GM12878 (cell line): ENCODE results near the gene HOXB3. TPM values are rescaled to one million over a fixed set of nuclear protein-coding genes. Genes with fewer than 3 reads are reported as not detected.

Experiments
- ATAC-seq: fragments of 200-7000 bp; cut with Tn5 transposase; 3 replicates; pipeline ENCODE4 v1.9.1; 2020; ENCODE audit warnings: mild to moderate bottlenecking, moderate library complexity
- BruUV-seq: library from RNA; stranded (reverse); fragments of 400-500 nt; replicated peaks from 2 replicates; lab custom pipeline; 2021; lab: Mats Ljungman, UMichigan
- CTCF ChIA-PET: fragments of 300-600 bp; sonication (Branson Sonifier 250); formaldehyde crosslinking; extraction: SDS; loops from one replicate; lab custom pipeline; 2021; ENCODE audit warnings: inconsistent platforms; lab: Yijun Ruan, JAX
- POLR2A ChIA-PET: fragments of 350-600 bp; formaldehyde crosslinking; extraction: SDS; loops from one replicate; lab custom pipeline; 2021; ENCODE audit warnings: inconsistent platforms; lab: Charles Lee
- RAD21 ChIA-PET: fragments of 300-600 bp; sonication (Branson Sonifier 250); formaldehyde crosslinking; loops from one replicate; lab custom pipeline; 2023; ENCODE audit warnings: antibody characterized with exemption; ENCODE audit not compliant: unreplicated experiment; lab: Charles Lee
- SMC1A ChIA-PET: fragments of 300-600 bp; sonication (Branson Sonifier 250); formaldehyde crosslinking; loops from one replicate; lab custom pipeline; 2023; ENCODE audit not compliant: unreplicated experiment, uncharacterized antibody; lab: Charles Lee
- DNase-seq: peaks from one replicate; pipeline ENCODE4 v3.0.0-alpha.2; 2011; ENCODE audit warnings: low read depth, low spot score
- FAIRE-seq: peaks from 3 replicates; lab custom pipeline; 2011; peaks lifted over from hg19 to GRCh38; lab: Jason Lieb, UNC
- H2AFZ ChIP-seq: 2 replicates; pipeline ENCODE4 v1.6.0; 2011; ENCODE audit warnings: low read depth, low read length, control low read depth; ENCODE audit not compliant: control insufficient read depth
- H3K27ac ChIP-seq: 2 replicates; pipeline ENCODE4 v1.5.1; 2011; ENCODE audit warnings: control low read depth; ENCODE audit not compliant: control insufficient read depth, insufficient read depth
- H3K27me3 ChIP-seq, 2 experiments: replicated peaks in 1 of 2; 2 replicates each; pipeline versions ENCODE4 v1.6.0 to v1.6.1; 2011; ENCODE audit warnings: low read length in 1 of 2; ENCODE audit not compliant: control insufficient read depth in 2 of 2, insufficient read depth in 2 of 2
- H3K36me3 ChIP-seq, 2 experiments: 2 replicates each; pipeline ENCODE4 v1.5.1; 2011; ENCODE audit warnings: low read length in 1 of 2; ENCODE audit not compliant: control insufficient read depth in 2 of 2, insufficient read depth in 2 of 2
- H3K4me1 ChIP-seq: 2 replicates; pipeline ENCODE4 v1.6.1; 2011; ENCODE audit warnings: mild to moderate bottlenecking, low read length, moderate library complexity, mixed read lengths; ENCODE audit not compliant: control insufficient read depth, insufficient read depth
- H3K4me2 ChIP-seq: 2 replicates; pipeline ENCODE4 v1.6.0; 2011; ENCODE audit warnings: control low read depth; ENCODE audit not compliant: control insufficient read depth, insufficient read depth
- H3K4me3 ChIP-seq: fragments of 200-600 bp; sonication (generic); 2 replicates; pipeline ENCODE4 v1.5.1; 2016
- H3K79me2 ChIP-seq: 2 replicates; pipeline ENCODE4 v1.6.0; 2011; ENCODE audit warnings: low read length; ENCODE audit not compliant: control insufficient read depth, insufficient read depth
- H3K9ac ChIP-seq: 2 replicates; pipeline ENCODE4 v1.8.0; 2011; ENCODE audit warnings: low read length, control low read depth, mixed read lengths; ENCODE audit not compliant: control insufficient read depth, insufficient read depth
- H3K9me3 ChIP-seq: replicated peaks from 3 replicates; pipeline ENCODE4 v1.5.1; 2011; ENCODE audit warnings: mild to moderate bottlenecking, low read length; ENCODE audit not compliant: control insufficient read depth, insufficient read depth
- H4K20me1 ChIP-seq: 2 replicates; pipeline ENCODE4 v1.6.0; 2011; ENCODE audit not compliant: control insufficient read depth, insufficient read depth
- BCL3 ChIP-seq: IDR thresholded peaks from 2 replicates; pipeline ENCODE4 v1.6.1; 2011; ENCODE audit warnings: borderline replicate concordance, low read depth, mild to moderate bottlenecking, moderate library complexity, low read length; ENCODE audit not compliant: insufficient read depth, poor library complexity, severe bottlenecking
- BRCA1 ChIP-seq: IDR thresholded peaks from 2 replicates; pipeline ENCODE4 v1.6.1; 2011; ENCODE audit warnings: low read depth, low read length, improper control_type of control experiment
- CBX5 ChIP-seq: sonication (generic); IDR thresholded peaks from 2 replicates; pipeline ENCODE4 v1.6.1; 2016; ENCODE audit warnings: low read depth, moderate library complexity, mild to moderate bottlenecking, inconsistent platforms
- E4F1 ChIP-seq: fragments of 450-650 bp; IDR thresholded peaks from 2 replicates; pipeline ENCODE4 v1.6.1; 2018; ENCODE audit warnings: borderline replicate concordance, mild to moderate bottlenecking; ENCODE audit not compliant: partially characterized antibody
- EED ChIP-seq: sonication (generic); IDR thresholded peaks from 2 replicates; pipeline ENCODE4 v1.6.1; 2016; ENCODE audit warnings: antibody characterized with exemption, low read depth
- FOXK2 ChIP-seq: fragments of 450-650 bp; IDR thresholded peaks from 2 replicates; pipeline ENCODE4 v1.6.1; 2017; ENCODE audit warnings: mild to moderate bottlenecking, moderate library complexity
- KDM1A ChIP-seq: fragments of 200-600 bp; sonication (generic); IDR thresholded peaks from 2 replicates; pipeline ENCODE4 v1.6.1; 2016; ENCODE audit warnings: borderline replicate concordance
- MXI1 ChIP-seq: fragments of 150-350 bp; IDR thresholded peaks from 2 replicates; pipeline ENCODE4 v1.6.1; 2011; ENCODE audit warnings: low read depth, mild to moderate bottlenecking, inconsistent platforms, low read length, improper control_type of control experiment
- PRDM15 ChIP-seq: fragments of 450-650 bp; formaldehyde crosslinking; IDR thresholded peaks from 2 replicates; pipeline ENCODE4 v1.4.0; 2020; ENCODE audit warnings: mild to moderate bottlenecking, moderate library complexity
- RELA ChIP-seq: fragments of 450-650 bp; IDR thresholded peaks from 2 replicates; pipeline ENCODE4 v1.8.0; 2014; ENCODE audit warnings: borderline replicate concordance; ENCODE audit not compliant: partially characterized antibody
- STAT1 ChIP-seq: fragments of 450-650 bp; conservative IDR thresholded peaks from 2 replicates; pipeline ENCODE4 v1.6.1; 2014; ENCODE audit warnings: antibody characterized with exemption, mild to moderate bottlenecking
- YY1 ChIP-seq: IDR thresholded peaks from 2 replicates; pipeline ENCODE4 v1.6.1; 2011; ENCODE audit warnings: low read depth, mild to moderate bottlenecking, low read length
- ZNF274 ChIP-seq: IDR thresholded peaks from one replicate; pipeline ENCODE4 v1.8.0; 2011; ENCODE audit not compliant: insufficient read length, insufficient read depth
- ZNF384 ChIP-seq: IDR thresholded peaks from 2 replicates; pipeline ENCODE4 v1.6.1; 2012; ENCODE audit warnings: low read depth, mild to moderate bottlenecking, low read length, improper control_type of control experiment, borderline replicate concordance
- WGBS: methylation state at CpG from one replicate; pipeline ENCODE4 v1.1.6; 2016; ENCODE audit warnings: low lambda C conversion rate; ENCODE audit not compliant: insufficient replicate concordance, insufficient coverage; ENCODE audit errors: missing lambda C conversion rate; 5-methylcytosine and 5-hydroxymethylcytosine counted together
- in situ Hi-C: fragments of 300-500 bp; cut with MboI; formaldehyde crosslinking; loops from 9 replicates; pipeline ENCODE4 v1.14.3; 2018; ENCODE audit warnings: mixed read lengths
- intact Hi-C: fragments of 100-400 bp; cut with micrococcal nuclease; formaldehyde crosslinking; loops from one replicate; pipeline ENCODE4 v1.14.2; 2022; ENCODE audit not compliant: unreplicated experiment
- polyA plus RNA-seq, 11 experiments: library from polyadenylated mRNA; depleted of rRNA in 4 of 11; unstranded in 6 of 11; stranded (reverse) in 5 of 11; fragments of >200 nt; fragmentation: Nextera tagmentation in 4 of 11; fragmentation: Illumina TruSeq in 1 of 11; extraction: Ambion mirVana in 4 of 11; extraction: Trizol in 1 of 11; gene quantifications; 1 replicate in 1 of 11; 2 replicates in 10 of 11; pipeline versions ENCODE4 v1.2.1 to v1.2.3, GENCODE V29; 2011 to 2016; ENCODE audit warnings: inconsistent platforms in 2 of 11, missing spikeins in 2 of 11, low read depth in 1 of 11
- total RNA-seq, 4 experiments: library from RNA; depleted of rRNA in 3 of 4; stranded (reverse); fragments of >200 nt in 3 of 4; fragmentation: Illumina TruSeq in 1 of 4; extraction: Trizol in 1 of 4; gene quantifications; 2 replicates each; pipeline versions ENCODE4 v1.2.1 to v1.2.3, GENCODE V29; 2013 to 2021

The HOXB3 gene
- total and polyA plus RNA-seq, 10 of the 15 experiments (the other 5 are each of a cell fraction or from before 2014, with no cell fraction given), result 0.19 to 7.7 (median 2.9) TPM

- TF ChIP-seq BCL3 (no peak), ZNF384 (no peak)
Observed at GRCh38 chr17:48527547-48527932, 62.5 kb downstream of the HOXB3 start (continued).

GRCh38 chr17:48526608-48527546 is 63.2 kb downstream of the HOXB3 start:
- SMC1A ChIA-PET, result no interaction called here
- WGBS, result 41% methylated on average over 48 of the region's 59 CpGs
- no peak for ATAC-seq
- no peak for TF ChIP-seq RELA
- no peak for TF ChIP-seq E4F1
- no peak for TF ChIP-seq CBX5
- TF ChIP-seq STAT1, result no peak
- TF ChIP-seq YY1, result no peak
- no peak for TF ChIP-seq PRDM15 (CRISPR knock-in tag)
- TF ChIP-seq KDM1A, result no peak
- TF ChIP-seq FOXK2, result no peak
- no peak for TF ChIP-seq BRCA1
- TF ChIP-seq EED, result no peak
- no peak for TF ChIP-seq ZNF274
- TF ChIP-seq MXI1, result no peak

More at GRCh38 chr17:48526608-48527546, 63.2 kb downstream of the HOXB3 start:
- in situ Hi-C loops, result no loop called here
- 0 out of 4 replicates have a peak, but pooled peaks cover 0 to 3% of the 10 kb centered on the region in 2 experiments for H3K27me3 ChIP-seq
- H3K9ac ChIP-seq, result no peak overlapping the region
- DNase-seq, result no peak
- ChIA-PET POLR2A (interaction anchor here (1.6 kb wide), 1 partner anchor 21 kb away, joined by 5 read pairs; no protein-coding TSS in a partner anchor), RAD21 (no interaction called here), CTCF (interaction anchor here (0.6 kb wide), 1 partner anchor 253 kb away, joined by 3 read pairs; no protein-coding TSS in a partner anchor)
- no peak overlapping the region for H3K4me3 ChIP-seq
- no peak overlapping the region for H3K27ac ChIP-seq
- no peaks in the 10 kb centered on the region for H3K36me3 ChIP-seq
- no peaks in the 10 kb centered on the region for H3K4me1 ChIP-seq
- intact Hi-C loops, result no loop called here
- H3K9me3 ChIP-seq, result no peaks in the 10 kb centered on the region
- no peaks in the 10 kb centered on the region for H3K79me2 ChIP-seq
- no peak overlapping the region for H2AFZ ChIP-seq
- FAIRE-seq, result no peak
- no peaks in the 10 kb centered on the region for H4K20me1 ChIP-seq
- no peak overlapping the region for H3K4me2 ChIP-seq
- no TSS peak for BruUV-seq
